GM12878 (cell line): ENCODE results near the gene TYRO3. TPM values are rescaled to one million over a fixed set of nuclear protein-coding genes. Genes with fewer than 3 reads are reported as not detected.

ENCODE experiments used
- ATAC-seq: fragments of 200-7000 bp; cut with Tn5 transposase; 3 replicates; pipeline ENCODE4 v1.9.1; 2020; ENCODE audit warnings: mild to moderate bottlenecking, moderate library complexity
- BruUV-seq: library from RNA; stranded (reverse); fragments of 400-500 nt; replicated peaks from 2 replicates; lab custom pipeline; 2021; lab: Mats Ljungman, UMichigan
- CTCF ChIA-PET: fragments of 300-600 bp; sonication (Branson Sonifier 250); formaldehyde crosslinking; extraction: SDS; loops from one replicate; lab custom pipeline; 2021; ENCODE audit warnings: inconsistent platforms; lab: Yijun Ruan, JAX
- POLR2A ChIA-PET: fragments of 350-600 bp; formaldehyde crosslinking; extraction: SDS; loops from one replicate; lab custom pipeline; 2021; ENCODE audit warnings: inconsistent platforms; lab: Charles Lee
- RAD21 ChIA-PET: fragments of 300-600 bp; sonication (Branson Sonifier 250); formaldehyde crosslinking; loops from one replicate; lab custom pipeline; 2023; ENCODE audit warnings: antibody characterized with exemption; ENCODE audit not compliant: unreplicated experiment; lab: Charles Lee
- SMC1A ChIA-PET: fragments of 300-600 bp; sonication (Branson Sonifier 250); formaldehyde crosslinking; loops from one replicate; lab custom pipeline; 2023; ENCODE audit not compliant: unreplicated experiment, uncharacterized antibody; lab: Charles Lee
- DNase-seq: peaks from one replicate; pipeline ENCODE4 v3.0.0-alpha.2; 2011; ENCODE audit warnings: low read depth, low spot score
- FAIRE-seq: peaks from 3 replicates; lab custom pipeline; 2011; peaks lifted over from hg19 to GRCh38; lab: Jason Lieb, UNC
- H2AFZ ChIP-seq: 2 replicates; pipeline ENCODE4 v1.6.0; 2011; ENCODE audit warnings: low read depth, low read length, control low read depth; ENCODE audit not compliant: control insufficient read depth
- H3K27ac ChIP-seq: 2 replicates; pipeline ENCODE4 v1.5.1; 2011; ENCODE audit warnings: control low read depth; ENCODE audit not compliant: control insufficient read depth, insufficient read depth
- H3K27me3 ChIP-seq, 2 experiments: replicated peaks in 1 of 2; 2 replicates each; pipeline versions ENCODE4 v1.6.0 to v1.6.1; 2011; ENCODE audit warnings: low read length in 1 of 2; ENCODE audit not compliant: control insufficient read depth in 2 of 2, insufficient read depth in 2 of 2
- H3K36me3 ChIP-seq, 2 experiments: 2 replicates each; pipeline ENCODE4 v1.5.1; 2011; ENCODE audit warnings: low read length in 1 of 2; ENCODE audit not compliant: control insufficient read depth in 2 of 2, insufficient read depth in 2 of 2
- H3K4me1 ChIP-seq: 2 replicates; pipeline ENCODE4 v1.6.1; 2011; ENCODE audit warnings: mild to moderate bottlenecking, low read length, moderate library complexity, mixed read lengths; ENCODE audit not compliant: control insufficient read depth, insufficient read depth
- H3K4me2 ChIP-seq: 2 replicates; pipeline ENCODE4 v1.6.0; 2011; ENCODE audit warnings: control low read depth; ENCODE audit not compliant: control insufficient read depth, insufficient read depth
- H3K4me3 ChIP-seq: fragments of 200-600 bp; sonication (generic); 2 replicates; pipeline ENCODE4 v1.5.1; 2016
- H3K79me2 ChIP-seq: 2 replicates; pipeline ENCODE4 v1.6.0; 2011; ENCODE audit warnings: low read length; ENCODE audit not compliant: control insufficient read depth, insufficient read depth
- H3K9ac ChIP-seq: 2 replicates; pipeline ENCODE4 v1.8.0; 2011; ENCODE audit warnings: low read length, control low read depth, mixed read lengths; ENCODE audit not compliant: control insufficient read depth, insufficient read depth
- H3K9me3 ChIP-seq: replicated peaks from 3 replicates; pipeline ENCODE4 v1.5.1; 2011; ENCODE audit warnings: mild to moderate bottlenecking, low read length; ENCODE audit not compliant: control insufficient read depth, insufficient read depth
- H4K20me1 ChIP-seq: 2 replicates; pipeline ENCODE4 v1.6.0; 2011; ENCODE audit not compliant: control insufficient read depth, insufficient read depth
- E2F4 ChIP-seq: IDR thresholded peaks from 2 replicates; pipeline ENCODE4 v1.6.1; 2012; ENCODE audit warnings: low read depth, low read length, improper control_type of control experiment
- GATAD2B ChIP-seq: fragments of 450-650 bp; conservative IDR thresholded peaks from 2 replicates; pipeline ENCODE4 v1.6.1; 2017; ENCODE audit warnings: low read depth, mild to moderate bottlenecking, moderate library complexity
- MEF2B ChIP-seq: fragments of 450-650 bp; IDR thresholded peaks from 2 replicates; pipeline ENCODE4 v1.6.1; 2018; ENCODE audit warnings: mild to moderate bottlenecking, moderate library complexity; ENCODE audit not compliant: partially characterized antibody, poor library complexity, severe bottlenecking
- PAX8 ChIP-seq: fragments of 450-650 bp; IDR thresholded peaks from 2 replicates; pipeline ENCODE4 v1.6.1; 2017; ENCODE audit warnings: mild to moderate bottlenecking, moderate library complexity
- POLR2AphosphoS2 ChIP-seq: IDR thresholded peaks from 2 replicates; pipeline ENCODE4 v1.6.1; 2011; ENCODE audit warnings: low read depth, mild to moderate bottlenecking, low read length, improper control_type of control experiment, moderate library complexity
- ZNF217 ChIP-seq: fragments of 450-650 bp; IDR thresholded peaks from 2 replicates; pipeline ENCODE4 v1.6.1; 2017; ENCODE audit warnings: antibody characterized with exemption, mild to moderate bottlenecking
- ZNF592 ChIP-seq: fragments of 450-650 bp; IDR thresholded peaks from 2 replicates; pipeline ENCODE4 v1.6.1; 2017; ENCODE audit warnings: mild to moderate bottlenecking, moderate library complexity
- WGBS: methylation state at CpG from one replicate; pipeline ENCODE4 v1.1.6; 2016; ENCODE audit warnings: low lambda C conversion rate; ENCODE audit not compliant: insufficient replicate concordance, insufficient coverage; ENCODE audit errors: missing lambda C conversion rate; 5-methylcytosine and 5-hydroxymethylcytosine counted together
- in situ Hi-C: fragments of 300-500 bp; cut with MboI; formaldehyde crosslinking; loops from 9 replicates; pipeline ENCODE4 v1.14.3; 2018; ENCODE audit warnings: mixed read lengths
- intact Hi-C: fragments of 100-400 bp; cut with micrococcal nuclease; formaldehyde crosslinking; loops from one replicate; pipeline ENCODE4 v1.14.2; 2022; ENCODE audit not compliant: unreplicated experiment
- polyA plus RNA-seq, 11 experiments: library from polyadenylated mRNA; depleted of rRNA in 4 of 11; unstranded in 6 of 11; stranded (reverse) in 5 of 11; fragments of >200 nt; fragmentation: Nextera tagmentation in 4 of 11; fragmentation: Illumina TruSeq in 1 of 11; extraction: Ambion mirVana in 4 of 11; extraction: Trizol in 1 of 11; gene quantifications; 1 replicate in 1 of 11; 2 replicates in 10 of 11; pipeline versions ENCODE4 v1.2.1 to v1.2.3, GENCODE V29; 2011 to 2016; ENCODE audit warnings: inconsistent platforms in 2 of 11, missing spikeins in 2 of 11, low read depth in 1 of 11
- total RNA-seq, 4 experiments: library from RNA; depleted of rRNA in 3 of 4; stranded (reverse); fragments of >200 nt in 3 of 4; fragmentation: Illumina TruSeq in 1 of 4; extraction: Trizol in 1 of 4; gene quantifications; 2 replicates each; pipeline versions ENCODE4 v1.2.1 to v1.2.3, GENCODE V29; 2013 to 2021

Gene TYRO3
- total and polyA plus RNA-seq, 10 of the 15 experiments (the other 5 are each of a cell fraction or from before 2014, with no cell fraction given) = 0.06 to 0.28 (median 0.13) TPM; not detected in 4

GRCh38 chr15:41565702-41566101, 6.7 kb downstream of the TYRO3 start:
- ChIA-PET POLR2A (no interaction called here), RAD21 (no interaction called here), CTCF (no interaction called here), SMC1A (interaction anchor here (0.7 kb wide), 1 partner anchor 100 kb away, joined by 3 read pairs; no protein-coding TSS in a partner anchor)
- in situ Hi-C loops (no loop called here), intact Hi-C loops (no loop called here)
- no peak for TF ChIP-seq MEF2B
- TF ChIP-seq PAX8 = no peak
- TF ChIP-seq ZNF217 = no peak
- no peak for TF ChIP-seq ZNF592
- no peak for TF ChIP-seq E2F4
- TF ChIP-seq GATAD2B = no peak
- TF ChIP-seq POLR2AphosphoS2 = no peak
- ATAC-seq (no peak), FAIRE-seq (no peak), DNase-seq (no peak)
- H3K9me3 ChIP-seq = no peaks in the 10 kb centered on the region
- H3K79me2 ChIP-seq = no peaks in the 10 kb centered on the region
- H3K9ac ChIP-seq = no peak overlapping the region
- H2AFZ ChIP-seq = no peak overlapping the region
- no peak overlapping the region for H3K27ac ChIP-seq
- no peak overlapping the region for H3K4me2 ChIP-seq
- H3K36me3 ChIP-seq = no peaks in the 10 kb centered on the region
- H3K4me3 ChIP-seq = no peak overlapping the region
- no peaks in the 10 kb centered on the region for H3K4me1 ChIP-seq
- BruUV-seq = no TSS peak
- H4K20me1 ChIP-seq = no peaks in the 10 kb centered on the region
- 9% methylated on average over 3 of the region's 3 CpGs for WGBS
- H3K27me3 ChIP-seq = peaks cover 0 to 1% of the 10 kb centered on the region in 2 experiments; a peak in 1 of 4 replicates
